IMR-90 (cell line): ENCODE measurements around the gene SLC4A2. TPM values are rescaled to one million over a fixed set of nuclear protein-coding genes. Genes with fewer than 3 reads are reported as not detected.

Experiments
- CTCF ChIP-seq: conservative IDR thresholded peaks from 2 replicates; pipeline ENCODE4 v1.5.1; 2012; ENCODE audit warnings: mild to moderate bottlenecking, low read depth, low read length, improper control_type of control experiment
- RCOR1 ChIP-seq: IDR thresholded peaks from 2 replicates; pipeline ENCODE4 v1.6.1; 2012; ENCODE audit warnings: mild to moderate bottlenecking, low read length, improper control_type of control experiment; ENCODE audit not compliant: insufficient replicate concordance
- polyA plus RNA-seq, 3 experiments: library from polyadenylated mRNA; depleted of rRNA; stranded (reverse); fragments of >200 nt; gene quantifications; 2 replicates each; pipeline ENCODE4 v1.2.3, GENCODE V29; 2012; ENCODE audit warnings: low replicate concordance in 1 of 3
- total RNA-seq: library from RNA; depleted of rRNA; stranded (reverse); fragments of >200 nt; gene quantifications from 2 replicates; pipeline ENCODE4 v1.2.3, GENCODE V29; 2012

SLC4A2 gene
- total and polyA plus RNA-seq, 2 of the 4 experiments (the other 2 are of a cell fraction) = 29.6 to 91.0 TPM

DNA sequence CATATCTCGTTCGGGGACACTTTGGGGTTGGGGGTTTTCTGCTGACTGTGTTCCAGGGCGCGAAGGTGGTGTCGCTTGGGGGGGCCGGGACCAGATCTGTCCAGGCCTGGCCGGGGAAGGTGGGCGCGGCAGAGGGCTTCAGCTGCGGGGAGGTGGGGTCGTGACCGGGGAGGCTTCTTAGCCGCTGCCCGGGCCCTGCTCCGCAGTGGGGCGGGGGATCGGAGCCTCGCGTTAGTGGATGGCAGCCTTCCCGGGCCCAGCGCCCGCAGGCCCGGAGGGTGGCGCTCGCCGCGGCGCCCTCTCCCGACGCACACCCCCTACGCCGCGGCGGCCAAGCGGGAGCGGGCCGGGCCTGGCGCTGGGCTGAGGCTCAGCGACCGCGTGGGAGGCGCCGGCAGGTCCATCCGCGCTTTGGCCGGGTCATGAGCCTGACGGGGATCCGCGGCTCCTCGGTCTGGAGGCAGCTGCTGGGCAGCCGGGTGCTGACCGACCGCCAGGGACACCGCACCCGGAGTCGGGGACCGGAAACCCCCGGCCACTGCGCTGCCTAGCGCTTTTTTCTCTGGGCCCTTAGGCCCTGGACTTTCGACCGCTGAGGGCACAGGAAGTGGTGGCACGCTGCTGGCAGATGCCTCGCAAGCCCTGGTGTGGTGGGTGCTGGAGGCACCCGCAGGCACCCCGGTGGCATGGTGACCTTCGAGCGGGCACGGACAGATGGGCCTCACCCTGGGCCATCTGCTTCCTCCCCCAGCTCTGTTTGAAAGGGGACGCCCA lies 28.0 kb downstream of the SLC4A2 start (continued):
- TF ChIP-seq CTCF (peak; percentile 48), RCOR1 (no peak)
